ENCODE measurements around the gene SMS. TPM values are rescaled to one million over a fixed set of nuclear protein-coding genes. Genes with fewer than 3 reads are reported as not detected.

SMS gene
- total and polyA plus RNA-seq, 9 donors: 52.8 to 204 (median 90.8) TPM

DNA sequence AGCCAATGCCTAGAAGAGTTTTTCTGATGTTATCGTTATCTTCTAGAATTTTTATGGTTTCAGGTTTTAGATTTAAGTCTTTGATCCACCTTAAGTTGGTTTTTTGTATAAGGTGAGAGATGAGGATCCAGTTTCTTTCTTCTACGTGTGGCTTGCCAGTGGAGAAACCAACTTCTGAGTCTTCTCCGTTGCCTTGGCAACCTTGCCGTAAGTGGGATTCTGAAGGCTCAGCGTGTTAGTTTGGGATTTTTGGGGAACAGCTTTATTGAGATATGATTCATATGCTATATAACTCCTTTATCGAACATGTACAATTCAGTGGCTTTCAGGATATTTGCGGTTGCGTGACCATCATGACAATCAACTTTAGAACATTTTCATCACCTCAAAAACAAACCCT, 17.7 kb downstream of the SMS start:
- Histone ChIP-seq H3K9me3 (no peaks in the 10 kb centered on the region), H3K36me3 (no peaks in the 10 kb centered on the region), H3K27ac (peak overlapping the region in 1 of 2 donors; percentile 48), H3K4me1 (ENCODE audit: insufficient read depth) (peaks cover 32% of the 10 kb centered on the region), H3K27me3 (no peaks in the 10 kb centered on the region), H3K4me3 (no peak overlapping the region)
- DNase-seq: no peak
- WGBS, 3 donors: 72 to 86% (median 85%) methylated on average over 8 of the region's 8 CpGs
- TF ChIP-seq POLR2A (IDR thresholded peaks at IDR 0.05): no peak
- TF ChIP-seq EP300 (IDR thresholded peaks at IDR 0.05): no peak
- TF ChIP-seq, protein P1, sequence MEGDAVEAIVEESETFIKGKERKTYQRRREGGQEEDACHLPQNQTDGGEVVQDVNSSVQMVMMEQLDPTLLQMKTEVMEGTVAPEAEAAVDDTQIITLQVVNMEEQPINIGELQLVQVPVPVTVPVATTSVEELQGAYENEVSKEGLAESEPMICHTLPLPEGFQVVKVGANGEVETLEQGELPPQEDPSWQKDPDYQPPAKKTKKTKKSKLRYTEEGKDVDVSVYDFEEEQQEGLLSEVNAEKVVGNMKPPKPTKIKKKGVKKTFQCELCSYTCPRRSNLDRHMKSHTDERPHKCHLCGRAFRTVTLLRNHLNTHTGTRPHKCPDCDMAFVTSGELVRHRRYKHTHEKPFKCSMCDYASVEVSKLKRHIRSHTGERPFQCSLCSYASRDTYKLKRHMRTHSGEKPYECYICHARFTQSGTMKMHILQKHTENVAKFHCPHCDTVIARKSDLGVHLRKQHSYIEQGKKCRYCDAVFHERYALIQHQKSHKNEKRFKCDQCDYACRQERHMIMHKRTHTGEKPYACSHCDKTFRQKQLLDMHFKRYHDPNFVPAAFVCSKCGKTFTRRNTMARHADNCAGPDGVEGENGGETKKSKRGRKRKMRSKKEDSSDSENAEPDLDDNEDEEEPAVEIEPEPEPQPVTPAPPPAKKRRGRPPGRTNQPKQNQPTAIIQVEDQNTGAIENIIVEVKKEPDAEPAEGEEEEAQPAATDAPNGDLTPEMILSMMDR (IDR thresholded peaks at IDR 0.05): no peak
- intact Hi-C loops (cut with DNase I): no loop called here

DNA sequence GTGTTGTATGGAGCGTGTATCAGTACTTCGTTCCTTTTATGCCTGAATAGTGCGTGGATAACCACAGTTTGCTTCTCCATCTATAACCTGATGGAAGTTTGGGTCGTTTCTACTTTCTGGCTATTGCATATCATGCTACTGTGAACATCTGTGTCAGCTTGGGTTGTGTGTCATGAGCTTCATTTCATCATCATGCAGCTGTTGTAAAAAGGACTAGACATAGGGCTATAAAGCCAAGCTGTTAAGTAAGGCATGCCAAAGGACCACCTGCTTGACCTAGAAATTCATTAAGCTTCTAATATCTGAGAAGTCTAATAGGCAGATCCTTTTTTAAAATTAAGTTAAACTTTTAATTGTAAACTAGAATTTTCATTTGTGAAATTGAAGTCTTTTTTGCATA, 18.4 kb downstream of the SMS start:
- Histone ChIP-seq H3K9me3 (no peaks in the 10 kb centered on the region), H3K27me3 (no peaks in the 10 kb centered on the region), H3K27ac (peak overlapping the region in 1 of 2 donors; percentile 48), H3K4me3 (no peak overlapping the region), H3K4me1 (ENCODE audit: insufficient read depth) (peaks cover 34% of the 10 kb centered on the region), H3K36me3 (no peaks in the 10 kb centered on the region)
- DNase-seq: no peak
- intact Hi-C loops (cut with DNase I): no loop called here
- TF ChIP-seq, protein P1 (IDR thresholded peaks at IDR 0.05): no peak
- no peak for TF ChIP-seq EP300 (IDR thresholded peaks at IDR 0.05)
- no peak for TF ChIP-seq POLR2A (IDR thresholded peaks at IDR 0.05)
- 56 to 62% (median 60%) methylated on average over 4 of the region's 4 CpGs for WGBS, 3 donors

DNA sequence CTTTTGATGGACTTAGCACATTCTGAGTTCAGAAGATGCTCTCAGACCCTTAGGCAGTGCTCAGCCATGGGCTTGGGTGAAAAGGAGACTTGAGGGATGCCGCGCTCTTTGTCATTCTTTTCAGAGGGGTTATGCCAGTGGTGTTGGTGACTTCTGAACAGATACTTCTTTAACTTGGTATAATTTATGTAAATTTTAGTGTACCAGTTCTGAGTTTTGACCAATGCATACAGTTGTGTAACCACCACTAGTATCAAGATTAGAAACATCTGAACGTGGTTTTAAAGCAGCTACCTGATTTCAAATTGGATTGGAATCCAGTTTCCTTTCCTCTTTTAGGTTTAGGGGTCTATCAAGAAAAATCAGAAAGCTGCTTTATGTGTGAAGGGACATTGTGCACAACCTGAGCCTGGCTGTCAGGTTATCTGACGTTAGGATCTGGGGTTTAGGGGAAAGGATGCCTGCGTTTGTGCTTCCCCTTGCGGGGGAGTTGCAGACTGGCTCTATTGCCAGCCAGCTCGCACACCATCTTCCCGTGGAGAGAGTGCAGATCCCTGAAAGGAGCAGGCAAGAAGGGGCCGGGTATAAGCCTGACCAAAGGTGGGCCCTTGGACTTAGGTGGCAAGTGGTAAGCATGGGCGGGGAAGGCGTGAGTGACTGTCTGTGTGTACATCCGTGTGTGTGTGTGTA, 19.0 kb downstream of the SMS start:
- H3K27ac ChIP-seq: peak overlapping the region in 1 of 2 donors; percentile 48

DNA sequence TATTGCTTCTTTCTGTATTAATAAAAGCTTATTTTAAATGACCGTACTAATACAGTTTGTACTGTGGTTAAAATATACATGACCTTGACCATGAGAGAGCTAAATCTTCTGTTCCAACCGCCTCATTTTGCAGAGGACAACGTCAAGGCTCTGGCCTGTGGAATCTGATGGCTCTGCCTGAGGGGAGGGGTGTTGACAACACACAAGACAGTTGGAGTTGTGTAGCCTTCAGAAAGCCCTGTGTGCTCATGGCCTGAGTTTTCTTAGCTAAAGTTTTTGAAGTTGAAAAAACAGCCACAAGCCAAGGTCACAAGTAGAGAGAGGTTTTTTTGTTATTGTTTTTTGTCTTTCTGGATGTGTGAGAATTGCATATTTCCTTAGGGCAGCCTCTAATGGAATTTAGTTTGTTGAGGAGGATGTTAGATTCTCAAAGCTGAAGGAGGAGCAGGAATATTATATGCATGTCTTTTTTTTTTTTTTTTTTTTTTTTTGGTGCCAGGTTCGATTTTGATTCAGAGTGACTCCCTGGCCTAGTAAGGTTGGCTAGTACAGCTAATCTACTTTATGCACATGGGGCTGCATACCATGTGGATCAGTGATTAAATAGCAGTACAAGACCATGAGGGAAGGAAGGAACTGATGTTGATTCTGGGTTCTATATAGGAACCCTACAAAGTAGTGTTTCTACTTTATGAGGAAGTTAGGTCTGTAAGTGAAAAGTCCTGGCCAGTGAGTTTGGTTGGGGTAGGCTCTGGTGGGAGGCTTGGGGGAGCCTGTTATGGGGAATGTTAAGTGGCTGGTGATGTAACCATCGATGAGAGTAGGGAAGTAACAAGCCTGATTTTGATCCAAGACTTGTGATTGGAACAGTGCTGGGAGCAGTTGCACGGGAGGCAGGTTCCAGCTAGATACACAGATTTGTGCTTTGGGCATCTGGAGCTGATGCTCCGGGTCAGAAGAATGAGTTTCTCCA, 20.3 kb downstream of the SMS start:
- no peak overlapping the region for H3K4me3 ChIP-seq
- DNase-seq: peak in 4 of 5 donors; percentile 35 to 46 (median 43)
- no peaks in the 10 kb centered on the region for H3K27me3 ChIP-seq
- TF ChIP-seq POLR2A (IDR thresholded peaks at IDR 0.05) (no peak), EP300 (IDR thresholded peaks at IDR 0.05) (no peak)
- TF ChIP-seq, protein P1 (IDR thresholded peaks at IDR 0.05): no peak
- 16 to 33% (median 30%) methylated on average over 7 of the region's 7 CpGs for WGBS, 3 donors
- no peaks in the 10 kb centered on the region for H3K9me3 ChIP-seq
- H3K27ac ChIP-seq: peak overlapping the region in 1 of 2 donors; percentile 59
- H3K4me1 ChIP-seq (ENCODE audit: insufficient read depth): peaks cover 35% of the 10 kb centered on the region
- H3K36me3 ChIP-seq: no peaks in the 10 kb centered on the region
- intact Hi-C loops (cut with DNase I): no loop called here

More for the DNA sequence above, 19.0 kb downstream of the SMS start:
- peaks cover 37% of the 10 kb centered on the region for H3K4me1 ChIP-seq (ENCODE audit: insufficient read depth)
- no peaks in the 10 kb centered on the region for H3K27me3 ChIP-seq
- H3K36me3 ChIP-seq: no peaks in the 10 kb centered on the region
- H3K4me3 ChIP-seq: no peak overlapping the region
- DNase-seq: no peak
- intact Hi-C loops (cut with DNase I): no loop called here
- TF ChIP-seq POLR2A (IDR thresholded peaks at IDR 0.05) (no peak), EP300 (IDR thresholded peaks at IDR 0.05) (no peak)
- TF ChIP-seq, protein P1 (IDR thresholded peaks at IDR 0.05): no peak
- WGBS, 3 donors: 43 to 60% (median 58%) methylated on average over 12 of the region's 12 CpGs
- no peaks in the 10 kb centered on the region for H3K9me3 ChIP-seq
